ENCODE measurements around the gene MCF2L. TPM values are rescaled to one million over a fixed set of nuclear protein-coding genes. Genes with fewer than 3 reads are reported as not detected.

Gene MCF2L
- total and polyA plus RNA-seq, 10 of the 15 experiments (the other 5 are each of a cell fraction or from before 2014, with no cell fraction given) = 0.06 to 1.1 (median 0.21) TPM; not detected in 2

DNA sequence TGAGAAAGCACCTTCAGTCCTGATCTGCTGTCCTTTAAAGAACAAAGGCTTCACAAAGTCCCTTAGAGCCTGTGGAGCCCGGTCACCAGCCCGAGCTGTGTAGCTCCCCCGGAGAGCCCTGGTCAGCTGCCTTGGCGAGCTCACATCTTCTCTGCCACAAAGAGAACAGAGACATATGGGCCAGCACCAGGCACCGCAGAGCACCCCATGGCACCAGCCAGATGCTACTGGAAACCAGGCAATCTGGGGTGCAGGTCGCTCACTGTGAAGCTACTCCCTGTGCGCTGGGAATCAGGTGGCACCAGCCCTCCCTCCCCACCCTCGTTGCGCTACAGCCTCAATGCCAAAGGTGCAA lies 92.2 kb downstream of the MCF2L start:
- H3K27me3 ChIP-seq (replicated peaks in 1 of 2; ENCODE audit: control insufficient read depth in 2 of 2, insufficient read depth in 2 of 2, low read length in 1 of 2) = no peaks in the 10 kb centered on the region
- no peaks in the 10 kb centered on the region for H3K36me3 ChIP-seq (ENCODE audit: control insufficient read depth in 2 of 2, insufficient read depth in 2 of 2, low read length in 1 of 2)
- DNase-seq (ENCODE audit: low read depth, low spot score) (no peak), FAIRE-seq (no peak), ATAC-seq (no peak)
- H3K27ac ChIP-seq (ENCODE audit: control insufficient read depth, insufficient read depth) = no peak overlapping the region
- H3K4me1 ChIP-seq (ENCODE audit: control insufficient read depth, insufficient read depth, low read length) = no peaks in the 10 kb centered on the region
- intact Hi-C loops (cut with micrococcal nuclease; ENCODE audit: unreplicated experiment) = no loop called here
- H2AFZ ChIP-seq (ENCODE audit: control insufficient read depth, low read depth, low read length) = no peak overlapping the region
- H3K9me3 ChIP-seq (replicated peaks; ENCODE audit: control insufficient read depth, insufficient read depth, low read length) = peaks cover 2% of the 10 kb centered on the region; the same call in 1 of the 3 replicates
- ChIA-PET RAD21 (ENCODE audit: unreplicated experiment) (no interaction called here), CTCF (no interaction called here), POLR2A (no interaction called here), SMC1A (ENCODE audit: uncharacterized antibody, unreplicated experiment) (no interaction called here)
- no peaks in the 10 kb centered on the region for H3K79me2 ChIP-seq (ENCODE audit: control insufficient read depth, insufficient read depth, low read length)
- no TSS peak for BruUV-seq (replicated peaks)
- H3K4me2 ChIP-seq (ENCODE audit: control insufficient read depth, insufficient read depth) = no peak overlapping the region
- no peaks in the 10 kb centered on the region for H4K20me1 ChIP-seq (ENCODE audit: control insufficient read depth, insufficient read depth)
- 61% methylated on average over 9 of the region's 9 CpGs for WGBS (ENCODE audit: insufficient coverage, insufficient replicate concordance, low lambda C conversion rate, missing lambda C conversion rate)
- no peak overlapping the region for H3K9ac ChIP-seq (ENCODE audit: control insufficient read depth, insufficient read depth, low read length)
- no peak for TF ChIP-seq RAD51 (IDR thresholded peaks at IDR 0.05)
- TF ChIP-seq MTA3 (IDR thresholded peaks at IDR 0.05; ENCODE audit: borderline replicate concordance, low read length) = no peak
- TF ChIP-seq, protein P1, sequence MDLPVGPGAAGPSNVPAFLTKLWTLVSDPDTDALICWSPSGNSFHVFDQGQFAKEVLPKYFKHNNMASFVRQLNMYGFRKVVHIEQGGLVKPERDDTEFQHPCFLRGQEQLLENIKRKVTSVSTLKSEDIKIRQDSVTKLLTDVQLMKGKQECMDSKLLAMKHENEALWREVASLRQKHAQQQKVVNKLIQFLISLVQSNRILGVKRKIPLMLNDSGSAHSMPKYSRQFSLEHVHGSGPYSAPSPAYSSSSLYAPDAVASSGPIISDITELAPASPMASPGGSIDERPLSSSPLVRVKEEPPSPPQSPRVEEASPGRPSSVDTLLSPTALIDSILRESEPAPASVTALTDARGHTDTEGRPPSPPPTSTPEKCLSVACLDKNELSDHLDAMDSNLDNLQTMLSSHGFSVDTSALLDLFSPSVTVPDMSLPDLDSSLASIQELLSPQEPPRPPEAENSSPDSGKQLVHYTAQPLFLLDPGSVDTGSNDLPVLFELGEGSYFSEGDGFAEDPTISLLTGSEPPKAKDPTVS (IDR thresholded peaks at IDR 0.05; ENCODE audit: low read depth, low read length) = no peak
- H3K4me3 ChIP-seq = no peak overlapping the region
- in situ Hi-C loops (cut with MboI) = no loop called here

DNA sequence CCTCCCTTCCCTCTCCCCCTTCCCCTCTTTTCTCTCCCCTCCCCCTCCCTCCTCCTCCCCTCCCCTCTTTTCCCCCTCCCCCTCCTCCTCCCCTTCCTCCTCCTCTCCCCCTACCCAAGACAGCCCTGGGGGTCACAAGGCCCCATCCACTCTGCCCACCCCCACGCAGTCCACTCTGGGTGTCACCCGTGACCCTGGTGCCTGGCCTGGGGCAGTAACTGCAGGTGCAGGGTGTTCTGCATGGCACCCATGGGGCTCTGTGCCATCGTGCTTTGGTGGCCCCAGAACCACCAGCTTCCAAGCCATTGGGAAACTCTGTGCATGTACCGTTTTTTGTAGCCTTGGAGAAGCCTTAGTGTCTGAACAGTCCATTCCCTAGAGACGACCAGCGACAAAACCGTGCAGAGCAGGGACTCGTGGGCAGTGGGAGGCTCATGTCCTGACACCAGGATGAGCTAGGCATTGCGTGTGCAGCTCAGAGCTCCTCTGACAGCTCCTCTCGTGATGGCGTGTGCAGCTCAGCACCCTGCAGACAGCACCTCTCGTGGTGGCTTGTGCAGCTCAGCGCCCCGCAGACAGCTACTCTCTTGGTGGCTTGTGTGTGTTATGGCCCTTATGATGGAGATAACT lies 92.9 kb downstream of the MCF2L start:
- no peaks in the 10 kb centered on the region for H4K20me1 ChIP-seq (ENCODE audit: control insufficient read depth, insufficient read depth)
- FAIRE-seq (no peak), DNase-seq (ENCODE audit: low read depth, low spot score) (no peak), ATAC-seq (no peak)
- intact Hi-C loops (cut with micrococcal nuclease; ENCODE audit: unreplicated experiment) (no loop called here), in situ Hi-C loops (cut with MboI) (no loop called here)
- no peak overlapping the region for H2AFZ ChIP-seq (ENCODE audit: control insufficient read depth, low read depth, low read length)
- SMC1A ChIA-PET (ENCODE audit: uncharacterized antibody, unreplicated experiment) = no interaction called here
- 45% methylated on average over 13 of the region's 14 CpGs for WGBS (ENCODE audit: insufficient coverage, insufficient replicate concordance, low lambda C conversion rate, missing lambda C conversion rate)
- CTCF ChIA-PET = no interaction called here
- no peaks in the 10 kb centered on the region for H3K27me3 ChIP-seq (replicated peaks in 1 of 2; ENCODE audit: control insufficient read depth in 2 of 2, insufficient read depth in 2 of 2, low read length in 1 of 2)
- H3K4me2 ChIP-seq (ENCODE audit: control insufficient read depth, insufficient read depth) = no peak overlapping the region
- no peaks in the 10 kb centered on the region for H3K79me2 ChIP-seq (ENCODE audit: control insufficient read depth, insufficient read depth, low read length)
- no peaks in the 10 kb centered on the region for H3K4me1 ChIP-seq (ENCODE audit: control insufficient read depth, insufficient read depth, low read length)
- RAD21 ChIA-PET (ENCODE audit: unreplicated experiment) = no interaction called here
- no peak overlapping the region for H3K4me3 ChIP-seq
- H3K27ac ChIP-seq (ENCODE audit: control insufficient read depth, insufficient read depth) = no peak overlapping the region
- H3K36me3 ChIP-seq (ENCODE audit: control insufficient read depth in 2 of 2, insufficient read depth in 2 of 2, low read length in 1 of 2) = no peaks in the 10 kb centered on the region
- POLR2A ChIA-PET = no interaction called here
- no TSS peak for BruUV-seq (replicated peaks)
- peaks cover 2% of the 10 kb centered on the region; the same call in 1 of the 3 replicates for H3K9me3 ChIP-seq (replicated peaks; ENCODE audit: control insufficient read depth, insufficient read depth, low read length)
- H3K9ac ChIP-seq (ENCODE audit: control insufficient read depth, insufficient read depth, low read length) = no peak overlapping the region
- TF ChIP-seq RB1 (IDR thresholded peaks at IDR 0.05; ENCODE audit: borderline replicate concordance) = no peak
- TF ChIP-seq WRNIP1 (IDR thresholded peaks at IDR 0.05; ENCODE audit: borderline replicate concordance, low read depth, low read length) = no peak
- no peak for TF ChIP-seq CHD2 (IDR thresholded peaks at IDR 0.05; ENCODE audit: borderline replicate concordance, low read depth, low read length)
- TF ChIP-seq PAX8 (IDR thresholded peaks at IDR 0.05) = no peak
- TF ChIP-seq, protein P2, sequence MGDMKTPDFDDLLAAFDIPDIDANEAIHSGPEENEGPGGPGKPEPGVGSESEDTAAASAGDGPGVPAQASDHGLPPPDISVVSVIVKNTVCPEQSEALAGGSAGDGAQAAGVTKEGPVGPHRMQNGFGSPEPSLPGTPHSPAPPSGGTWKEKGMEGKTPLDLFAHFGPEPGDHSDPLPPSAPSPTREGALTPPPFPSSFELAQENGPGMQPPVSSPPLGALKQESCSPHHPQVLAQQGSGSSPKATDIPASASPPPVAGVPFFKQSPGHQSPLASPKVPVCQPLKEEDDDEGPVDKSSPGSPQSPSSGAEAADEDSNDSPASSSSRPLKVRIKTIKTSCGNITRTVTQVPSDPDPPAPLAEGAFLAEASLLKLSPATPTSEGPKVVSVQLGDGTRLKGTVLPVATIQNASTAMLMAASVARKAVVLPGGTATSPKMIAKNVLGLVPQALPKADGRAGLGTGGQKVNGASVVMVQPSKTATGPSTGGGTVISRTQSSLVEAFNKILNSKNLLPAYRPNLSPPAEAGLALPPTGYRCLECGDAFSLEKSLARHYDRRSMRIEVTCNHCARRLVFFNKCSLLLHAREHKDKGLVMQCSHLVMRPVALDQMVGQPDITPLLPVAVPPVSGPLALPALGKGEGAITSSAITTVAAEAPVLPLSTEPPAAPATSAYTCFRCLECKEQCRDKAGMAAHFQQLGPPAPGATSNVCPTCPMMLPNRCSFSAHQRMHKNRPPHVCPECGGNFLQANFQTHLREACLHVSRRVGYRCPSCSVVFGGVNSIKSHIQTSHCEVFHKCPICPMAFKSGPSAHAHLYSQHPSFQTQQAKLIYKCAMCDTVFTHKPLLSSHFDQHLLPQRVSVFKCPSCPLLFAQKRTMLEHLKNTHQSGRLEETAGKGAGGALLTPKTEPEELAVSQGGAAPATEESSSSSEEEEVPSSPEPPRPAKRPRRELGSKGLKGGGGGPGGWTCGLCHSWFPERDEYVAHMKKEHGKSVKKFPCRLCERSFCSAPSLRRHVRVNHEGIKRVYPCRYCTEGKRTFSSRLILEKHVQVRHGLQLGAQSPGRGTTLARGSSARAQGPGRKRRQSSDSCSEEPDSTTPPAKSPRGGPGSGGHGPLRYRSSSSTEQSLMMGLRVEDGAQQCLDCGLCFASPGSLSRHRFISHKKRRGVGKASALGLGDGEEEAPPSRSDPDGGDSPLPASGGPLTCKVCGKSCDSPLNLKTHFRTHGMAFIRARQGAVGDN (IDR thresholded peaks at IDR 0.05) = no peak
- no peak for TF ChIP-seq RCOR1 (conservative IDR thresholded peaks at IDR 0.05; ENCODE audit: low read depth, low read length)
- TF ChIP-seq NFYA (IDR thresholded peaks at IDR 0.05; ENCODE audit: borderline replicate concordance, low read depth, low read length) = no peak
